Left hindlimb (tissue), 1 donor: Measurements from ENCODE around the gene CEP162.
"Not testable (repeated sequence)": the region's sequence is repeated elsewhere in the genome, so short reads cannot be mapped to it uniquely, and the experiment has no call there.

Experiments used
- DNase-seq: peaks from one replicate; pipeline ENCODE4 v3.0.0-alpha.2; 2018

The CEP162 gene

DNA sequence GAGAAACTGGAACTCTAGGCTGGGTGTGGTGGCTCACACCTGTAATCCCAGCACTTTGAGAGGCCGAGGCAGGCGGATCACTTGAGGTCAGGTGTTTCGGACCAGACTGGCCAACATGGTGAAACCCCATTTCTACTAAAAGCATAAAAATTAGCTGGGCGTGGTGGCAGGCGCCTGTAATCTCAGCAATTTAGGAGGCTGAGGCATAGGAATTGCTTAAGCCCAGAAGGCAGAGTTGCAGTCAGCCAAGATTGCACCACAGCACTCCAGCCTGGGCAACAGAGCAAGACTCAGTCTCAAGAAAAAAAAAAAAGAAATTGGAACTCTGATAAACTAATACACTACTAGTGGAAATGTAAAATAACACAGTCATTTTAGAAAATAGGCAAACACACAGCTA, 3.8 kb downstream of the CEP162 start:
- not testable (repeated sequence) for DNase-seq

DNA sequence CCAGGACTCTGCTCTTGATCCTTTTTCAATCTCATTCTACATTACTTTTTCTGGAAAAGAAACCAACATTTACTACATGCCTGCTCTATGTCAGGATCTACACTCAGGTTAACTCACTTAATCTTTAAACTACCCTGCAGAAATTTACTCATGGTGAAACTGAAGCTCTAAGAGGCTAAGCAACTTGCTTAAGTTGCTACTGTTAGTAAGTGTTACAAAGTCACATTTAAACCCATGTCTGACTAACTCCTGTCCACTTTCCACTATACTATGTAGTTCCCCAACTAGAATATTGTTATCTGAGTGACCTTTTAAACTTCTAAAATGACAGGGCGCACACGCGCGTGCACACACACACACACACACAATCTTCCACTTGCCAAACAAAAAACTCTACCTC, 5.0 kb downstream of the CEP162 start:
- no peak for DNase-seq

DNA sequence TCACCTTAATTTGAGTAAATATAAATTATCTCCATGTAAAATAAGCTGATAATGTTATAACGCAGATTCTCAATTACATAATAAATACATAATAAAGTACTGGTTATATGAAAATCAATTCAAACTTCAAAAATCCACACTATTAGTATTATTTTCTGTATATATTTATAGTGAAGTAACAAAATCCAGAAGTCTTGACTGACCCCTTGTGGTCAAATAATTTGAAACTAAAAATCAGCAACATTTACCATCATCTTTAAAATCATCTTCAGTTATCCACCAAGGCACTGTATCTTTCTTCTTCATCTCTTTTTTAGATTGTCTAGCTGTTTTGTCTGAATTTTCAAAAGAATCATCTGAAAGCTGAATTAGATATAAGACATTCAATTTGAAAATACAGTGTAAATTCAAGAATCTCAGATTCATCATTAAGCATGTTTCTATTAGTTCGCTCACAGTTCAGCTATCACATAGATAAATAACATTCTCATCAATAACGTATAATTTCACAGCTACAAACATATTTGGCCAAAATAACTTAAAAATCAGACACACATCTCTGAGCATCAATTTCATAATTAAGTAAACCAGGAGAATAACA, 6.5 kb downstream of the CEP162 start:
- no peak for DNase-seq

DNA sequence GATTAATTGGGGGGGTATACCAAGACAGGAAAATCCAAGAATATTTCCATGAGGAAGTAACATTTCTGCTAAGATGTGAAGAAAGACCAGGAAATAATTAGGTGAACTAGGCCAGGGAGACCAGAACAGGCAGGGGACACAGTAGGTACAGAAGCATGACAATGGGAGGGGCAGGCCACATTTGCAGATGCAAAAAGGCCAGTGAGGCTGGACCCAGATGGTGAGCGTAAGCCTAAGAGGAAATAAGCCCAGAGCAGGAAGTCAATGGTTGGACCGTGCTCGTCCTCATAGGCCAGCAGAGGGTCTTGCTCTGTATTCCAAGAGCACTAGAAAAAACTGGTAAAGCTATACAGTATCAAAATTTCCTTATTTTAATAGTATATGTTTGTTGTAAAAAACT, 9.4 kb downstream of the CEP162 start:
- DNase-seq: no peak

DNA sequence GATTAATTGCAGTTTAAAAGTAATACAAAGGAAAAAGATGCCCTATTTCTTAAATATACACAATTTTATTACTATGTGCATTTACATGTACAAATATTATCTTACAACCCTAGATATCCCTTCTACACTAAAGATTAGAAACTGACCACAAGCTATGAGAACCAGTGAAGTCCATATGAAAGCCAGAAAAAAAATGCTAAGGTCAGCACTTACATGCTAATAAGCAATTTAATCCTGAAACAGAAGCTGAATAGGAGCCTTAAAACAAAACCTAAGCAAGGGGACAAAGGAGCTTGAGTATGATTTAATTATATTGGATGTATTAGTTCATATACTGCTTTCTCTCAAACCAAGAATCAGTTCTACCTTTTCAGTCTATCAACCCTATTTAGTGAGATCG, 14.2 kb downstream of the CEP162 start:
- DNase-seq: no peak

DNA sequence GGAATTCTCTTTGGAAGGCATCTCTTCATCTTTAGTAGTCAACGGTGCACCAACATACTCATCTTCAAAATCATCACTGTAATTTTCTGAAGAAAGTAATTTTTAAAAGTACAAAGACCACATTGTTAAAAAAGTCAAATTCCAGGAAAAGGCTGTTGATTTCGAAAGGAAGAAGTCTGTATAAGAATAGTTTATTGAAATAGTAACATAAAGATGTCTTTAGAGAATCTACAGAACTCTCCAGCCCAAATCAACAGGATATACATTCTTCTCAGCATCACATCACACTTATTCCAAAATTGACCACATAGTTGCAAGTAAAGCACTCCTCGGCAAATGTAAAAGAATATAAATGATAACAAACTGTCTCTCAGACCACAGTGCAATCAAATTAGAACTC, 23.4 kb downstream of the CEP162 start:
- no peak for DNase-seq

DNA sequence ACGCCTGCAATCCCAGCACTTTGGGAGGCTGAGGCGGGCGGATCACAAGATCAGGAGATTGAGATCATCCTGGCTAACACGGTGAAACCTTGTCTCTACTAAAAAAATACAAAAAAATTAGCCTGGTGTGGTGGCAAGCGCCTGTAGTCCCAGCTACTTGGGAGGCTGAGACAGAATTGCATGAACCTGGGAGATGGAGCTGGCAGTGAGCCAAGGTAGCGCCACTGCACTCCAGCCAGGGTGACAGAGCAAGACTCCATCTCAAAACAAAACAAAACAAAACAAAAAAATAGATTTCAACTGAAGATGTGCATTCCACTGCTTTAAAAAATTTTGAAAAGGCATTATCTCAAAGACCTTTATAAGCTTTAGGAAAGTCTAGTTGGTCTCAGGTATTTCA, 27.5 kb downstream of the CEP162 start:
- not testable (repeated sequence) for DNase-seq

DNA sequence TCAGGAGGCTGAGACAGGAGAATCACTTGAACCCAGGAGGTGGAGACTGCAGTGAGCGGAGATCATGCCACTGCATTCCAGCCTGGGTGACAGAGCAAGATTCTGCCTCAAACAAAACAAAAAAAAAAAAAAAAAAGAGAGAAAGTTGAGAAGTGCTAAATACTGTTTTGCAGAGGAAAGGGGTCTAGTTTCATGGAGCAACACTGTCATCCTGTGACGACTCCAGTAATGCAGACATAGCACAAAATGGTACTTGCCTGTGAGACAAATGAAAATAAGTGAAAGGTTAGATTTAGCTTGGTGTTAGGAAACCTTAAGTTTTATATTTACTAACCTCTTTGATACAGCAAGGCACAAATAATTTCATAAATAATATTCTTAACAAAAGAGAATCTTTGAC, 29.7 kb downstream of the CEP162 start:
- DNase-seq: no peak

DNA sequence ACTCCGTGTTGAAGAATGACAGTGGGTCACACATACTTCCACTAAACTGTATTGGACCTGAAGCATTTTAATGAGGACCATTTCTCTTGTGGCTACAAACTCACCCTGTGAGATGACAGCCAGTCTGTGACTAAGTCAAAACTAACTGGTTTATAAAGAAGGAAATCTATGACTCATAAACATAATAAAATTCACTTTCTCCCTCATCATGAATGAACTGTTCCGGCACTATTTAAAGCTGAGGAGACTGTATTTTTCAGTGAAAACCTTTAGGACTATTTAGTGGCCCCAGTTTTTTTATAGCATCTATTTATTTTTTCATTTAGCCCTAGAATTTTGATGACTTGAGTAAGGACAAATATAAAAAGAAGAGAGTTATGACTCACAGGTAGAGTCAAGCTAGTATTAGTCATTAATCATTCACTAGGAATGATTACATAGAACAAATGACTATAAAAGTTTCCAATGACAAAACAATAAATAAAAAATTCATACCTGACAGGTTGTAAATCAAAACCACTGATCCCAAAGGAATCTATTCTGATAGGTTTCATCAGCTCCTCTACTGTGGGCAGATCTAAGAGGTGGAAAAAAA, 34.2 kb downstream of the CEP162 start:
- no peak for DNase-seq

DNA sequence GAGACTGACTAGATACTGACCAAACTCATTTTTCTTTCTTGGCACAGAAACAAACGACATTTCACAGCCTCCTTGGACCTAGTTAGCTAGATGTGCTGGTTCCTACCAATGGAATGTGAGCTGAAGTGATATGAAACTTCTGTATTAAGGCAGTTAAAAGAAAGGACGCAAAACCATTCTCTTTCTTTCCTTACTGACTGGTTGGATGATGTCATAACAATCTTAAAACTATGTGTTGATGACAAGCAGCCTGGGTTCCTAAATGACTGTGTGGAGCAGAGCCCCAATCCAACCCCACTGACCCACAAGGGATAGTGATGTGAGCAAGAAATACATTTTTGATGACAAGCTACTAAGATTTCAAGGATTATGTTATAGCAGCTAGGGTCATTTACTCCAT, 35.6 kb downstream of the CEP162 start:
- DNase-seq: no peak

DNA sequence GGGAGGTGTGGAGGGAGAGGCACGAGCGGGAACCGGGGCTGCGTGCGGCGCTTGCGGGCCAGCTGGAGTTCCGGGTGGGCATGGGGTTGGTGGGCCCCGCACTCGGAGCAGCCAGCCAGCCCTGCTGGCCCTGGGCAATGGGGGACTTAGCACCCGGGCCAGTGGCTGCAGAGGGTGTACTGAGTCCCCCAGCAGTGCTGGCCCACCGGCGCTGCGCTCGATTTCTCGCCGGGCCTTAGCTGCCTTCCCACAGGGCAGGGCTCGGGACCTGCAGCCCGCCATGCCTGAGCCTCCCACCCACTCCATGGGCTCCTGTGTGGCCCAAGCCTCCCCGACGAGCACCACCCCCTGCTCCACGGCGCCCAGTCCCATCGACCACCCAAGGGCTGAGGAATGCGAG, 38.1 kb downstream of the CEP162 start:
- DNase-seq: not testable (repeated sequence)

DNA sequence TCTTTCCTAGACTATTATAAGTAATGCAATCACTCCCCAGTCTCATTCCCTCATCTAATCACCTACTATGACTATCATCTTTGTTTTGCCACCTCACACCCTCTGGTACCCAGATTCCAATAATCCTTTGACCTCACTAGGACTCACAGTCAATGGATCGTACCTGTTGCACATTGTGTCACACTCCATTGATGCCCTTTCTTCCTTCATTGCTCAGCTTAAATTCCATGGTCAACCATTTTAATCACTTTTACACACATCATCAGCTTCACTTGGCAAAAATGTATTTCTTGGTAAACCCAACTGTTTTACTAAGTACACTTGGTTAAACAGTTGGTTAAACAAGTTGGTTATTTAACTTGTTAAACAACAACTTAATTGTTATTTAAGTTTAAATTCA, 44.0 kb downstream of the CEP162 start:
- no peak for DNase-seq

DNA sequence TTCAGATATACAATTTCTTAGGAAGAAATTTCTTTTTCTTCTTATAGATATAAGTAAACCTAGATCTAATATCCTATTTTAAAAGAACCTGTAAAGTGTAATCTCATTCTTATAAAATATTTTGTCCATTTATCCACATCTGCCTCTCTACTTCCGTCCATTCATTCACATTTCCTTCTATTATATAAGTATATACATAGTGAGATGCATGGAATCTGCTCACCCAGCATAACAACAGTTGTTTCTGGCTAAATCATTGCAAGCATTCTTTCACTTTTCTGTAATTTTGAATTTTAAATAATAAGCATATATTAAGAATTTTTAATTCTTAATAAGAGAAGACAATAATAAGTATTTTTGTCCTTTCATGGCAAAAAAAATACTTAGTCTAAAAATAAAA, 45.4 kb downstream of the CEP162 start:
- DNase-seq: no peak

DNA sequence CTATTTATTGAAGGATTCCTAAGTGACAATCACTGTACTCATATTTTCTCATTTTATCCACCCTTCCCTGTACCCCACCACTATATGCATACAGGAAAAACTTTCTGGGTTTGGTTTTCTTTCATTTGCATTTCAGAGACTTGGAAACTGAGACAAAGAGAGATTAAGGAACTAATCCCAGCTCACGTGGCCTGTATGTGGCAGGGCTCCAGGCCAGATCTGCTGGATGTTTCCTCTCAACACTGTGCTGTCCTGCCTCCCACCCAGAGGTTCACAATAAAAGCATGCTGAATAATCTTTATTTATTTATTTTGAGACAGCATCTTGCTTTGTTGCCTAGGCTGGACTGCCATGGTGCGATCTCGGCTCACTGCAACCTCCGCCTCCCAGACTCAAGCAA, 50.2 kb downstream of the CEP162 start:
- no peak for DNase-seq

DNA sequence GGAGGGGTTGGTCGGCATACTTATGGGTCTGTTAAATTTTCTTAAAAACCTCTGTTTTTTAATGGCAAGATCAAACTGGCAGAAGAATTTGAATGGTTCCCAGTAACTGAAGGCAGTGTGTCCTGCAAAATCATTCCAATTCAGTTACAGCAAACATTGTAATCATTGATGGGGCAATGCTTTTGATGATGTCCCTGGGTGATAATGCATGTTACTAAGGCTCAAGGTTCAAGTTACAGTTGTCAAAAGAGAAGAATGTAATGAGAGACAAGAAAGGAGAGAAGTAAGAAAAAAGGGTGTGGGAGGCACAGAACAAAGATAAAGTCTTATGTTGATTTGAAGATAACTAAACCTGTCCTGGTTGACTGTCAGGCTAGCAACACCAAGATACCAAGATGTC, 54.9 kb downstream of the CEP162 start:
- DNase-seq: no peak

DNA sequence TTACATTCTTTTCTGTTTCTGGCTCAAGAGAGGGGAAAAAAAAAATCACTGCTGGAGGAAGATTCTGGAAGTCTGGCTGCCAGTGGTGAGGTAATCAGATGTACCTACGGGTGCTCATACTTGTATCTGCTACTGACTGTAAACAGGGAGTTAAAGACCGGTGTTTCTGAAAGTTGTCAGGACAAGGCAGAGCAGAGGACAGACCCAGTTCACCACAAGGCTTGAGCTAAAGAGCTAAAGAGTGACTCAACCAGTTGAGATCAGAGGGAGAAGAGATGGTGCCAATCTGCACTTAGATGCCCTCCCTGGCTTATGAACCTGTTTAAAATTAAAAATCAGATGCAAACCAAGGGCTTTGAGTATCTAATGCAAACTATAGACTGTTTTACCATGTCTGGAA, 55.4 kb downstream of the CEP162 start:
- DNase-seq: no peak

DNA sequence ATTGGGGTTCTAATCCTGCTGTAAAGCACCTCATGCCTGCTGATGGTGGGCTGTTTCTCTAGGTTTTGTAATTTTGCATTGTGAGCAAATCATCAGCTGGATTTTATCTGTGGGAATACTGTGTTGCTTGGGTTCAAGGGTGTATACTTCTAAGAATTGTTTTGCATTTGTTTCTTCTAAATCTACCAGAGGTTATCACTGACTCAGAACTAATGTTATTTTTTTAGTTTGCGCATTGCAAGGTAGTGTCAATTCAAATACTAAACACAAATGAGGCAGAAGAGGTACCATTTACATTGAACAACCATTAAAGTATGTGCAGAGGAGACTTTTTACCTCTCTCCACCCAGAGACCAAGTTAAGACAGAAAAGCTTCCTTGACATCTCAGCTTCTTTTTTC, 60.0 kb downstream of the CEP162 start:
- no peak for DNase-seq

DNA sequence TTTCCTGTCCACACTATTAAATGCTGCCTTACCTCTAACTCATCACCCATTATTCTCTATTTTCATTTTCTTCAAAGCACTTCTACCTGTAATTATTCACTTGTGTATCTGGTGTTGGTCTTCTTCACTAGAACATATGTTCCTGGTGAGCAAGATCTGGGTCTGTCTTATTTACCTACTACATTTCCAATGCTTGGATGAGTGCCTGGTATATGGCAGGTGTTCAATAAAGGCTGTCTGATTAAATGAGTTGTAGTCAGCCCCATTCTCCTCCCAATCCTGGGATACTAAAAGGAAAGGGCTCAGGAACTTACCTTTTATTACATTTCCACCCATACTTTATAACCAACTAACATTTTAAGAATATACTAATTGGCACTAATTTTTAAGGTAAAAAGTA, 61.0 kb downstream of the CEP162 start:
- DNase-seq: no peak

DNA sequence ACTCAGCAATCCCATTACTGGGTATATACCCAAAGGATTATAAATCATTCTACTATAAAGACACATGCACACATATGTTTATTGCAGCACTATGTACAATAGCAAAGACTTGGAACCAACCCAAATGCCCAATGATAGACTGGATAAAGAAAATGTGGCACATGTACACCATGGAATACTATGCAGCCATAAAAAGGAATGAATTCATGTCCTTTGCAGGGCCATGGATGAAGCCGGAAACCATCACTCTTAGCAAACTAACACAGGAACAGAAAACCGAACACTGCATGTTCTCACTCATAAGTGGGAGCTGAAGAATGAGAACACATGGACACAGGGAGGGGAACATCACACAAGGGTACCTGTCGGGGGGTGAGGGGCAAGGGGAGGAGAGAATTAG, 63.1 kb downstream of the CEP162 start:
- not testable (repeated sequence) for DNase-seq

DNA sequence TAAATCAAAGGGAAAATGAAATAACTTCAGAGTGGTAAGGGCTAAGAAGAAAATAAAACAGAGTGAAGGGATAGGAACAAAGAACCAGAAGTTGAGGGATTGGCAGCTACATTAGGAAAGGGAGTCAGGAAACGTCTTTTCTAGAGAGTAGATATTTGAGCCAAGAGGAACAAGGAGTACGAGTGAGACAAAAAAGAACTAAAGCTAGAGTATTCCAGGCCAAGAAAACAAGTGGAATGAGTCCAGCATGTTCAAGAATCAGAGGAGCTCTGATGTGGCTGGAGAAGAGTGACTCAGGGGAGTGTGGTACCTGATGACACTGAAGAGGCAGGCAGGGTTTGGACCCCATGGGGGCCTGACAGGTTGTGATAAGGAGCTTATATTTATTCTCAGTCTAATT, 66.3 kb downstream of the CEP162 start:
- no peak for DNase-seq

DNA sequence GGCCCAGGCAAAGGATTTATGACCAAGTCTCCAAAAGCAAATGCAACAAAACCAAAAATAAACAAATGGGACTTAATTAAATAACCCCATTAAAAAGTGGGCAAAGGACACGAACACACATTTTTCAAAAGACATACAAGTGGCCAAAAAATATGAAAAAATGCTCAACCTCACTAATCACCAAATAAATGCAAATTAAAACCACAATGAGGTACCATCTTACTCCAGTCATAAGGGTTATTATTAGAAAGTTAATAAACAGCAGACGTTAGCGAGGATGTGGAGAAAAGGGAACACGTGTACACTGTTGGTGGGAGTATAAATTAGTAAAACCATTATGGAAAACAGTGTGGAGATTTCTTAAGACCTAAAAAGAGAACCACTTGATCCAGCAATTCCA, 71.1 kb downstream of the CEP162 start:
- no peak for DNase-seq

DNA sequence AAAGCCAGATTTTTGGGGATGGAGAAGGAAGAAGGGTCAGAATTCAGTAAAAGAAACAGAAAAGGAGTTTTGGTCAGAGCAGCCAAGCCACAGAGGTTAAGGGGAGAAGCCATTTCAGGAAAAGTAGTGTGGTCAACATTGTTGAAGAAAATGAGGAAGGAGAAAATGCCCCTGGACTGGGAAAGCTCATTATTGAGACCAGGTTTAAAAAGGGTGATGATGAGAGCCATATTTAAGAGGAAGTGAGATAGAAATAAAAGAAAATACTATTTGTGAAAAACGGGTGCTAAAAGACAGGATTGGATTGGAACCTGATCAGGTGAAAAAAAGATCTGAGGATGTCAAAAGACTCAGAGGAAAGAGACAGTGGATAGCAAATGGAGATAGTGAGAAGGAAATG, 75.8 kb downstream of the CEP162 start:
- no peak for DNase-seq

DNA sequence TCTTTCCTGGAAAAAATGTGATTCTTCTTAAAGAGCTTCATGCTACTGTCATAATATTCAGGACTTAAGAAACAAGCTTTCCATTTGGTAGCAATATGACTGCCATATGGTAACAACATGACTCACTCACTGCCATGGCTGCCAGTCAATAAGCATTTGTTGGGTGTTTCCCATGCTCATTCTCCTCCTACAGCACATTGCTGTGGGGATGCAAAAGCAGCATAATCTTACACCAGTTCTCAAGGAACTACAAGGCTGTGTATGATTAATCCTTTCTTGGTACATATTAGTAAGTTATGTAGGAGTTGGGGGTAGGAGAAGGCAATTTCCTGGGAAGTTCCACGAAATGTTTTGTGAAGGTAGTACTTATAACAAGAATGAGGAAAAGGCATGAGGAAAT, 76.7 kb downstream of the CEP162 start:
- no peak for DNase-seq

DNA sequence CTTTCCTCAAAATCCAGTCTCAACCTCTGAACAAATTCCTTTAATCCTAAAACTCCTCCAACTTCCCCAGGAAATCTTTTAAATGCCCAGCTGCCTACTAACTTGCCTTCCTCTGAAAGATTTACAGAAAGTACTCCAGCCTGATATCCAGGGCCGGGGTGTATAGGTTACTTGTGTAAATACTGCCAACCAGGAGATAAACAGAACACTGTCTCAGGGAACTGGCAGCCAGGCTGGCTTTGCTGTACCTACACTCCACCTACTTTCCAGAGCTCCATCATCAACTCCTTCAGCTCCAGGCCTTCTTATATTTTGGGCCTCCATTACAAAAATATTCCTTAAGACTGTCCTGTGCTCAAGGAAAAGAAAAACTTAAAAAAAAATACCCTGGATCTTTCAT, 85.9 kb downstream of the CEP162 start:
- DNase-seq: no peak

DNA sequence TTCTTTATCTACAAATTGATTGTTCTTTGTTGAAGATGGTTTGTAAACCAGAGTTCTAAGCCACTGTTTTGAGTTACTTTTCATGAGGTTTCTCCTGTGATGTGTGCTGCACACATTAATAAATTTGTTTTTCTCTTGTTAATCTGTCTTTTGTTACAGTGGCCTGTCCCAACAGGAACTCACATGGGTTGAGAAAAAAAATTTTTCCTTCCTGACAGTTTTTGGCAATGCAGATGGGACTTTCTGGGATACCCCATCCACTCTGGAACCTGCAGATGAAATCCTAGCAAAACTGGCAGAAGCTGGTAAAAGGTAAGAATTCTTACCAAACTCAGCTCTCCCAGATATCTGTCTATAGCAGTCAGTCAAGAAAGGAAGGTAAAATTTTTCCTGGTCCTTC, 88.1 kb downstream of the CEP162 start:
- DNase-seq: no peak
